ENCODE data around the gene TPRG1L.

GRCh38 chr1:3668148-3668547 lies 43.3 kb downstream of the TPRG1L start:
- TF ChIP-seq EZH2phosphoT487 (conservative IDR thresholded peaks at IDR 0.05; ENCODE audit: low read length) (no peak), CTCF (IDR thresholded peaks at IDR 0.05; ENCODE audit: insufficient read depth, low read length, poor library complexity, severe bottlenecking) (no peak)

Data from SU-DHL-6 (cell line).